Measurements from ENCODE around the gene ZNF275.
"Not testable (repeated sequence)": the region's sequence is repeated elsewhere in the genome, so short reads cannot be mapped to it uniquely, and the experiment has no call there.

The ZNF275 gene

GRCh38 chrX:153307276-153308178 is 26.4 kb upstream of the ZNF275 start:
- Mint-ChIP-seq H3K27me3 (peaks cover 18 to 49% of the 10 kb centered on the region in 2 donors), H3K4me3 (no peak overlapping the region), H3K36me3 (ENCODE audit: insufficient read depth) (no peaks in the 10 kb centered on the region), H3K9me3 (no peaks in the 10 kb centered on the region), H3K4me1 (ENCODE audit: low read depth in 2 of 2) (no peaks in the 10 kb centered on the region), H3K27ac (no peak overlapping the region)
- ATAC-seq (replicated peaks) (no peak), DNase-seq (no peak)

GRCh38 chrX:153310901-153311300 is 23.1 kb upstream of the ZNF275 start:
- Mint-ChIP-seq H3K27me3 (peaks cover 0 to 16% of the 10 kb centered on the region in 2 donors), H3K9me3 (no peaks in the 10 kb centered on the region), H3K4me1 (ENCODE audit: low read depth in 2 of 2) (no peaks in the 10 kb centered on the region), H3K27ac (no peak overlapping the region), H3K36me3 (ENCODE audit: insufficient read depth) (no peaks in the 10 kb centered on the region), H3K4me3 (no peak overlapping the region)
- no peak for ATAC-seq (replicated peaks)
- DNase-seq, result no peak

GRCh38 chrX:153312041-153312440 is 21.9 kb upstream of the ZNF275 start:
- Mint-ChIP-seq H3K4me3 (no peak overlapping the region), H3K4me1 (ENCODE audit: low read depth in 2 of 2) (no peaks in the 10 kb centered on the region), H3K27me3 (peaks cover 0 to 16% of the 10 kb centered on the region in 2 donors), H3K9me3 (no peaks in the 10 kb centered on the region), H3K36me3 (ENCODE audit: insufficient read depth) (no peaks in the 10 kb centered on the region), H3K27ac (no peak overlapping the region)
- DNase-seq (no peak), ATAC-seq (replicated peaks) (no peak)

GRCh38 chrX:153312842-153313241 is 21.1 kb upstream of the ZNF275 start:
- Mint-ChIP-seq H3K4me1 (ENCODE audit: low read depth in 2 of 2) (no peaks in the 10 kb centered on the region), H3K4me3 (no peak overlapping the region), H3K27ac (no peak overlapping the region), H3K9me3 (no peaks in the 10 kb centered on the region), H3K27me3 (peaks cover 0 to 8% of the 10 kb centered on the region in 2 donors), H3K36me3 (ENCODE audit: insufficient read depth) (no peaks in the 10 kb centered on the region)
- DNase-seq, result no peak
- no peak for ATAC-seq (replicated peaks)

- Mint-ChIP-seq H3K4me1 (ENCODE audit: low read depth in 2 of 2) (no peaks in the 10 kb centered on the region), H3K27ac (no peak overlapping the region), H3K4me3 (no peak overlapping the region), H3K27me3 (peaks cover 5 to 25% of the 10 kb centered on the region in 2 donors), H3K36me3 (ENCODE audit: insufficient read depth) (no peaks in the 10 kb centered on the region), H3K9me3 (no peaks in the 10 kb centered on the region)
- DNase-seq, result no peak
- no peak for ATAC-seq (replicated peaks)
Measured at GRCh38 chrX:153317306-153317705, 16.6 kb upstream of the ZNF275 start.

GRCh38 chrX:153317996-153318722 is 15.8 kb upstream of the ZNF275 start:
- ATAC-seq (replicated peaks), result no peak

GRCh38 chrX:153318811-153319210 is 15.1 kb upstream of the ZNF275 start:
- H3K36me3 Mint-ChIP-seq (ENCODE audit: insufficient read depth), result no peaks in the 10 kb centered on the region

More at GRCh38 chrX:153317996-153318722, 15.8 kb upstream of the ZNF275 start:
- H3K4me3 Mint-ChIP-seq, result no peak overlapping the region
- DNase-seq, result no peak
- no peaks in the 10 kb centered on the region for H3K36me3 Mint-ChIP-seq (ENCODE audit: insufficient read depth)
- no peaks in the 10 kb centered on the region for H3K4me1 Mint-ChIP-seq (ENCODE audit: low read depth in 2 of 2)
- no peak overlapping the region for H3K27ac Mint-ChIP-seq
- peaks cover 5 to 25% of the 10 kb centered on the region in 2 donors for H3K27me3 Mint-ChIP-seq
- no peaks in the 10 kb centered on the region for H3K9me3 Mint-ChIP-seq

GRCh38 chrX:153319295-153320046 is 14.5 kb upstream of the ZNF275 start:
- Mint-ChIP-seq H3K9me3 (no peaks in the 10 kb centered on the region), H3K4me1 (ENCODE audit: low read depth in 2 of 2) (no peaks in the 10 kb centered on the region), H3K27me3 (peaks cover 5 to 32% of the 10 kb centered on the region in 2 donors), H3K27ac (no peak overlapping the region), H3K36me3 (ENCODE audit: insufficient read depth) (no peaks in the 10 kb centered on the region), H3K4me3 (no peak overlapping the region)
- DNase-seq (no peak), ATAC-seq (replicated peaks) (no peak)

More at GRCh38 chrX:153318811-153319210, 15.1 kb upstream of the ZNF275 start:
- DNase-seq (no peak), ATAC-seq (replicated peaks) (no peak)
- Mint-ChIP-seq H3K4me3 (no peak overlapping the region), H3K4me1 (ENCODE audit: low read depth in 2 of 2) (no peaks in the 10 kb centered on the region), H3K27ac (no peak overlapping the region), H3K9me3 (no peaks in the 10 kb centered on the region), H3K27me3 (peaks cover 5 to 25% of the 10 kb centered on the region in 2 donors)

GRCh38 chrX:153320047-153320443 is 13.9 kb upstream of the ZNF275 start:
- not testable (repeated sequence) for H3K4me1 Mint-ChIP-seq (ENCODE audit: low read depth in 2 of 2); H3K27ac Mint-ChIP-seq; H3K9me3 Mint-ChIP-seq; H3K4me3 Mint-ChIP-seq; DNase-seq; ATAC-seq (replicated peaks); H3K36me3 Mint-ChIP-seq (ENCODE audit: insufficient read depth)
- peaks cover 9 to 38% of the 10 kb centered on the region in 2 donors for H3K27me3 Mint-ChIP-seq

GRCh38 chrX:153320555-153321184 is 13.3 kb upstream of the ZNF275 start:
- Mint-ChIP-seq H3K36me3 (ENCODE audit: insufficient read depth) (no peaks in the 10 kb centered on the region), H3K9me3 (no peaks in the 10 kb centered on the region), H3K4me3 (no peak overlapping the region), H3K4me1 (ENCODE audit: low read depth in 2 of 2) (no peaks in the 10 kb centered on the region), H3K27ac (no peak overlapping the region), H3K27me3 (peaks cover 15 to 43% of the 10 kb centered on the region in 2 donors)
- ATAC-seq (replicated peaks), result no peak
- no peak for DNase-seq

GRCh38 chrX:153321381-153322124 is 12.4 kb upstream of the ZNF275 start, which contains the start of gene PNMA6F:
Gene PNMA6F, minus strand, starts transcription at chrX:153321767. Its CDS starts 1,093 bp downstream, at chrX:153320674.
- Mint-ChIP-seq H3K4me3 (no peak within 1 kb of the TSS), H3K27ac (no peak within 1 kb of the TSS), H3K4me1 (ENCODE audit: low read depth in 2 of 2) (no peaks in the 10 kb centered on the region), H3K9me3 (no peaks in the 10 kb centered on the region), H3K27me3 (peaks cover 24 to 52% of the 10 kb centered on the region in 2 donors), H3K36me3 (ENCODE audit: insufficient read depth) (no peaks in the 10 kb centered on the region)
- no peak for DNase-seq
- no peak for ATAC-seq (replicated peaks)

GRCh38 chrX:153327561-153327960 is 6.4 kb upstream of the ZNF275 start:
- ATAC-seq (replicated peaks), result no peak
- H3K9me3 Mint-ChIP-seq, result no peaks in the 10 kb centered on the region
- no peak overlapping the region for H3K4me3 Mint-ChIP-seq
- no peak for DNase-seq
- no peaks in the 10 kb centered on the region for H3K36me3 Mint-ChIP-seq (ENCODE audit: insufficient read depth)
- no peaks in the 10 kb centered on the region for H3K4me1 Mint-ChIP-seq (ENCODE audit: low read depth in 2 of 2)
- peaks cover 44 to 54% of the 10 kb centered on the region in 2 donors for H3K27me3 Mint-ChIP-seq
- H3K27ac Mint-ChIP-seq, result no peak overlapping the region
